Measurements from ENCODE around the gene RASIP1.

Gene RASIP1

GRCh38 chr19:48752496-48753365 lies 12.3 kb upstream of the RASIP1 start, which contains the start of gene FUT1:
Gene FUT1 (minus strand): TSS chr19:48752641. CDS start chr19:48751281, 1,360 bp downstream.
- DNase-seq, result peak; percentile 21

GRCh38 chr19:48751845-48752495 lies 11.6 kb upstream of the RASIP1 start:
- DNase-seq, result no peak

GRCh38 chr19:48750771-48751504 lies 10.5 kb upstream of the RASIP1 start:
- DNase-seq, result no peak

- no peak for DNase-seq
These were observed 9.9 kb upstream of the RASIP1 start for GRCh38 chr19:48750351-48750750.

GRCh38 chr19:48749571-48750198 lies 9.3 kb upstream of the RASIP1 start:
- DNase-seq, result no peak

- DNase-seq, result peak; percentile 76
These were observed 6.5 kb upstream of the RASIP1 start, which contains the start of gene IZUMO1 for GRCh38 chr19:48746738-48747575. Gene IZUMO1 (minus strand): TSS chr19:48746909. CDS start chr19:48745859, 1,050 bp downstream.

- no peak for DNase-seq
These were observed 5.7 kb upstream of the RASIP1 start for GRCh38 chr19:48746110-48746509.

- peak; percentile 65 for DNase-seq
These were observed 5.0 kb upstream of the RASIP1 start for GRCh38 chr19:48745208-48745995.

GRCh38 chr19:48742096-48742495 lies 1.7 kb upstream of the RASIP1 start:
- DNase-seq, result no peak

GRCh38 chr19:48741129-48741999 lies 954 bp upstream of the RASIP1 start:
- no peak for DNase-seq

- DNase-seq, result no peak
These were observed 826 bp downstream of the RASIP1 start for GRCh38 chr19:48739404-48740163.

- DNase-seq, result peak; percentile 80
These were observed 1.6 kb downstream of the RASIP1 start for GRCh38 chr19:48738557-48739403.

- no peak for DNase-seq
These were observed 2.9 kb downstream of the RASIP1 start for GRCh38 chr19:48737360-48737998.

- no peak for DNase-seq
These were observed 5.3 kb downstream of the RASIP1 start for GRCh38 chr19:48735031-48735615.

- no peak for DNase-seq
These were observed 5.8 kb downstream of the RASIP1 start for GRCh38 chr19:48734625-48735024.

- no peak for DNase-seq
These were observed 9.0 kb downstream of the RASIP1 start for GRCh38 chr19:48731452-48731851.
